Fibroblast of gingiva (primary cell): ENCODE data around the gene RPS8.
"Not testable (repeated sequence)": the region's sequence is repeated elsewhere in the genome, so short reads cannot be mapped to it uniquely, and the experiment has no call there.

Source experiments
- DNase-seq: peaks from one replicate; pipeline ENCODE4 v3.0.0-alpha.2; 2011; ENCODE audit warnings: low read depth

RPS8 gene

DNA sequence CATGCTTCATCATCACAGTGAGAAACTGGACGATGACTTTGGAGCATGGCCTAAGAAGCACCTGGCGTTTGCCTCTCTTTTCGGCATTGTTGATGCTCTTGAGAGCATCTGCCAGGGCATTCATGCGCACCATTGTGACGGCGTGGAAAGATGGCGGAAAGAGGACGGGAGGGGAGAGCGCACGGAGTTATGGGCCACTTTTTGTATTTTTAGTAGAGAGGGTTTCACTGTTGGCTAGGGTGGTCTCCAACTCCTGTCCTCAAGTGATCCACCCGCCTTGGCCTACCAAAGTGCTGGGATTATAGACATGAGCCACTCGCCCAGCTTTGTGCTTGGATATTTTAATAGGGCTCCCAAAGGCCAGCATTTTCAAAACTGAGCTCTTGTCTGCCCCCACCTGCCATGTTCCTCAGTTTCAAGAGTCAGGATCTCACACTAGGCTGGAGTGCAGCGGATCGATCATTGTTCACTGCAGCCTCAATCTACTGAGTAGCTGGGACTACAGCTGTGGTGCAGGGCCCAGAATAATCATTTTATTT lies 5.3 kb downstream of the RPS8 start:
- no peak for DNase-seq

DNA sequence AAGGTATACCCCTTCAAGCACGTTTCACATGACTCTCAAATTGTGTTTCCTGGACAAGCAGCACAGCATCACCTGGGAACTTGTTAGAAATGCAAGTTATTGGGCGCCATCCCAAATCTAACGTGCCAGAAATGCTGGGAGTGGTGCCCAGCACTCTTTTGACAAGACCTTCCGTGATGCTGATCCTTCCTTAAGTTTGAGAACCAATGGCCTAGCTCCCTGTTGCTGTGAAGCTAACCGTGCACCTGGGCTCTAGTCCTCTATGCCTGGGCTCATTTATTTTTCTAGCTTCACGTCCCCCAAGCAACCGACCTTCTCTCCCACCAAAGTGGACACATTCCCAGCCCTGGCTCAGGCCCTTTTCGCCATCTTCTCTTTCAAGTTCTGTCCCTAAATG lies 8.4 kb downstream of the RPS8 start:
- no peak for DNase-seq

DNA sequence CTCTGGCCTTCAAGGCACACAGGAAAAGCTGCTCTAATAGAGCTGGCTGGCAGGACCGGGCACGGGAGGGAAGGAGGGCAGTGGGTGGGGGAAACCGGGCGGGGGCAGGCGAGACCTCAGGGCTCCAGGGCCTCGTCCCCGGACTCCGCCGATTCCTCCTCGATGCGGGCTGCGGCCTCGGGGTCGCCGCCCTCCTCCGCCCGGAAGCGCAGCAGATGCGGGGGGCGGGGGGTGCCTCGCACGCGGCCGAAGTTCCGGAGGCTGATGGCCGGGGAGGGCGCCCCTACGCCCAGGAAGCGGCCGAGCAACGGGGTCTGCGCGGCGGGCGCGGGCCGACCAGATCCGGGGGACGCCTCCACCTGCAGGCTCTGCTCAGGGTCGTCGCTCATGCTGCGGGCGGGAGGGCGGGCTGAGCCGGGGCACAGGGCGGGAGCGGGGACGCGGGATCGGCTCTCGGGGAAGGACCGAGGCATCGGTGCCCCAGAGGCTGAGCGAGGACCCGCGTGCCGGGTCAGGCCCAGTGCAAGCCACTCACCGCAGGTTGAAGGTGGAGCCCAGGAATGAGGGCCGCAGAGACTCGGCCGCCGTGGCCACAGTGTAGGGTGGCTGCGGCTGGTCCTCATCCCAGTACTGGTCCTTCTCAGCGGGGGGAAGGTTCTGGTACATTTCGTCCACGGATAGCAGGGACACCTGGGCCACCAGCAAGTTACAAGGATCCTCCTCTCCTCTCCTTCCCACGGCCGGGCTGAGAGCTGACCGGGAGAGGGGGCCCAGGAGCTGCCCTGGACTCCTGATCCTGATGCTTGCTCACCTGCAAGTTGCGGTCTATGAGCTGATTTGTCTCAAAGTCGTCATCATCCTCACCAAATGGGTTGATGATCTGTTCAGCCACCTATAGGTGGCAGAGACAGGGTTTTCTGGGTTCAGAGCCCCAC lies 9.0 kb downstream of the RPS8 start:
- DNase-seq: no peak

DNA sequence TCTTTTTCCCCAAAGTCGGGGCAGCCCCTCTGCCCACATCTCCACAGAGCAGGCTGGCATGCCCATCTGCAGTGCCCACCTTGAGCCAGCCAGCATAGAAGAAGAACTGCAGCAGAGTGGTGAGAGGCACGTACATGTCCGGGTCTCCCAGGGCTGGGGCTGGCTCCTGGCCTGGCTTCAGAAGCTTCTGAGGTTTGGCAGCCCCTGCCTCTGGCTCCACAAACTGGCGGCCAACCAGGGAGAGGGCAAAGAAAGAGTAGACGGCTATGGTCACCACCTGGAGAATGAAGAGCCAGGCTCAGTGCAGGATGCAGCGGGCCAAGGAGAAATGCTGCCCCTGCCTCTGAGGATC lies 9.7 kb downstream of the RPS8 start:
- DNase-seq: no peak

DNA sequence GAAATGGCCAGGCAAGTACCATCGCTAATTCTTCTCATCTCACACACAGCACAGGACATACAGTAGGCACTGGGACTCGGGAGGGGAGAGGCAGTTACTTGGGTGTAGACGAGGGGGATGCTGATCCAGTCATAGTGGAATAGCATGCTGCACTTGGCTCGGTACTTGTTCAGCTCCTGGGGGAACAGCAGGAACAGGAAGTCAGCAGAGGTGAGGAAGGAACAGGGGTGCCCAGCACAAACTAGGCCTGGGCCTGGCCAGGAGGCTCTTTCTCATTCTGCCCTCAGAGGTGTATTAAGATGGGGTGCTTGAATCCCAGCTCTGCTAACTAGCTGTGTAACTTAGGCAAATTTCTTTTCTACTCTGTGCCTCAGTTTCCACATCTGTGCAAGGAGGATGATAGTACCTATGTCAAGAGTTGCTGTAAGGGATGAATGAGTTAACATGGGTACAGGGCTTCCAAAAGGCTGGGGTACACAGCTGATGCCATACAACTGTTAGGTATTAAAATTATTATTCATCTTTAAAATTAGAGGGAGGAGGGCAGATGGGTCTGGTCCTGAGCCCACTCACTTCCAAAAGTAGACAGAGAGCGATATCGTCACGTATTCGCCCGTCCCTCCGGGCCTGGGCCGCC lies 10.3 kb downstream of the RPS8 start:
- DNase-seq: no peak

DNA sequence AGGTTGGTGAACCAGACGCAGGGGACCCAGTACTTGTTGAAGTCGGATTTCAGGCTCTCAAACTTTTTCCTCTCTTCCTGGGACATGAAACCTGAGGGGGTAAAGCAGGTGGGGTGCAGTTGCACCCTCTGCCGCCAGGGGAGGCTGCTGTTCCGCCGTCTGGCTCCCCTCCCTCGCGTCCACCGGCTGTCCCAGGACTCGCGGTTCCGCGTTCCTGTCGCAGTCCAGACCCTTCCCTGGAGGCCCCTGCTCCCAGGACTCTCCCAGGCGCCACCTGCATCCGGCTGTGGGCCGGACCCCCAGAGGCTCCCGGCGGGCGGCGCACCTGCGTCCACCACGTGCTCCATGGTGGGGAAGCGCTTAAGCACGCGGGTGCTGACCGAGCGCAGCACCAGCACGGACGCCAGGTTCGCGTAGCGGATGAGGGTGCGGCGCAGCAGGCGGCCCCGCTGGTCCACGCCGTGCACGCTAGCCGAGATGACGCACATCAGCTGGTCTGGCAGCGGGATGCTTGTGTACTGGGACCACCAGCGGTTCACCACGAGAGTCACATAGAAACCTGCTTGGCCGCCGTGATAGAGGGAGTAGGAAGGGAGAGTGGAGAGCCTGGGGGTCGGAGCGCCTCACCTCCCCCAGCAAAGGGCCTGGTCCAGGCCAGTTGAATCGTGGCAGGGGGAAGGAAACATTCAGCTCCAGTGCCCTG lies 10.9 kb downstream of the RPS8 start:
- DNase-seq: no peak

DNA sequence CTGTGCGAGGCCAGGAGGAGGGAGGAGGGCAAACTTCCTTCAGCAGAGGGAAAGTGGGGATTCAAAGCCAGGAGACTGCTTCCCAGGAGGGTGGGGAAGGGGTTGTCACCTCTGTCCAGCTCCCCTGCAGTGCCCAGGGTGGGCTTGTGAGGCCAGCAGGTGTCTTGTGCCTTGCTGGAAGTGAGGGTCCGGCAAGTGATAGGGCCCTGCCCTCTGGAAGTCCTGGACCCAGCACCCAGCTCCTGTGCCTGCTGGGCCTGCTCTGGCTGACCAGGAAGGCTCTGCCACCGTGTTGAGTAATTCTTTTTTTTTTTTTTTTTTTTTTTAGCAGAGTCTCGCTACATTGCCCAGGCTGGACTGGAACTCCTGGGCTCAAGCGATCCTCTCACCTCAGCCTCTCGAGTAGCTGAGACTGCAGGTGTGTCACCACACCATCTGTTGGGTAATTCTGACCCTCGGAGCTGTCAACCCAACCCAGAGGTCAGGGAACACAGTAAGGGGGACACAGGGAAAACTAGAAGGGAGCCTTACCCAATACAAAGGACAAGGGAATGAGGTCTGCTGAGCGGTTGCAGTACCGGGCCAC lies 11.6 kb downstream of the RPS8 start:
- DNase-seq: no peak

DNA sequence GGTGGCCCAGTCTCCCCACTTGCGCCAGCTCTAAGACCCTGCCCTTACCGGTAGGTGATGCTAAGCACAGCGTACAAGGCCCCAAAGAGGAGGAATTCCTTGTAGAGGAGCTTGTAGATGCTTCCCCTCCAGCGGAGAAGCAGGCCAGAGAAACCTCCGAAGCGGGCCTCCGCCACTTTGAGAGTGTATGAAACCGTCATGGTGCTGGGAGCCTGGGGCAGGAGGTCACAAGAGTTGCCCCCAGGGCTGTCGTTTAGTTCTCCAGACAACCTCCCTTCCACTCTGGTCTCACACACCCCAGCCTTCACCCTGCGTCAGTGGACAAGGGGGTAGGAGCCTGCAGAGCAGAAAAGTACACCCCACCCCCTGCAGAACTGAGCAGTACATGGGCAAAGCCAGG lies 12.2 kb downstream of the RPS8 start:
- no peak for DNase-seq

DNA sequence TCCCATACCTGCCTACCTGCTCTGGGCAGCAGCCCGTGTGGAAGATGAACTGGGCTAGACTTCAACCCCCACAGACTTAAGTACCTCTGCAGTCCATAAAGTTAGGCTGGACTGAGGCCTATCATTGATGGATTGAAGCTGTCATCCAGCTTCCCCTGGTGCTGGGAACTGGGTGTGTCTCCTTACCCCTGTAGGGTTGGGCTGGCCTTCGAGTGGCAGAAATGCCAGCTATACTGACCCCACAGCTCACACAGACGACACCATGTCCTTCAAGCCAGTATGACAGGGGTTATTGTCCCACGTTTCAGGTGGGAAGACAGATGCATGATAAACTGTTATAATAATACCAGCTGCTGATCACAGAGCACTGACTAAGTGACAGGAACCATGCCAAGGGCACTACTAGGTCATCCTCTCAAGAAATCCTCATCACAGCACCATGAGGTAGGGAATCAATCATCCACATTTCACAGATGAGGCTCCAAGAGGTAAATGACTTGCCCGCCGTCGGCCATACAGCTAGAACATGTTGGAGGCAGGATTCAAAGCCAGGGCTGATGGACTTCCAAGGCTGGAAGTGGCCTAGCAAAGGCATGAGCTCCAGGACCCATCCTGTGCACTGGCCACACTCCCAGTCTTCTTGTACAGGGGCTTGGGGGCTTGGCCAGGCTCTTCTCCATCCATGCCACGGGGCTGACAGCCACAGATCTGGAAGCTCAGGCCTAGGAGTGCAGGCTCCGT lies 12.9 kb downstream of the RPS8 start, which contains the start of gene BEST4:
Gene BEST4 (minus strand): TSS at position 51 of the 741 bp plus-strand sequence. CDS start 465 bp downstream, outside the sequence.
- DNase-seq: no peak

DNA sequence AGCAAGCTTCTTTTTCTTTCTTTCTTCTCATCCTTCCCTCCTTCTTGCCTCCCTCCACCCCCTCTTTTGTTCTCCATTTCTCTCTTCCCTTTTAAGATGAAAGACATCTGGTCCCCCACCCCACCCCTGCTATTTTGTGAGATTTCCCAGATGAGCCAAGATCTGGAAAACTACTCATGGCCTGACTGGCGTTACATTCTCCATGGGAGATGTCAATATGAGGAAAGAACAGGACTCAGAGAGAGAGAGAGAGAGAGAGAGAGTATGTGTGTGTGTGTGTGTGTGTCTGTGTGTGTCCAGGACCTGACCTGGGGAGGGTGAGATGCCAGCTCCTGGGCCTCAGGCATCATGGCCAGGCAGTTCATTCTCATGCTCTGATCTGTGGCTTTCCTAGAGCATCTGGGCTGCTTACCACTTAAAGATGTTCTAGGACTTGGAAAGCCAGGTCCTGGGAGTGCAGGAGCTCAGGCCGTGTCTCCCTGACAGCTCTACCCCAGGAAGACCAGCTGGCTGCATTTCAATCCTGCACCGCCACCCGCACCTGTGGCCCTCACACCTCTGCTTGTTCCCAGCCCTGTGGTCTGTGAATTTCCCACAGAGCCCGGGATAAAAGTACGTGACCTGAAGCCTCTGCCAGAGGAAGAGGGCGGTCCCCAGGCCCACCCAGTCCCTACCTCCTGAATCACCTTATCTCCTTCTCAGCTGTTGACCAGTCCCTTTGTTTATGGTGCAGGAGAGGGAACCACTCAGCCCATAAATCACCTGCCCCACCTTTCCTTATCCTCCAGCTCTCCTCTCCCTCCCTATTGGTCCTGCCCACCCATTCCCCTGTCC lies 15.8 kb downstream of the RPS8 start:
- DNase-seq: no peak

DNA sequence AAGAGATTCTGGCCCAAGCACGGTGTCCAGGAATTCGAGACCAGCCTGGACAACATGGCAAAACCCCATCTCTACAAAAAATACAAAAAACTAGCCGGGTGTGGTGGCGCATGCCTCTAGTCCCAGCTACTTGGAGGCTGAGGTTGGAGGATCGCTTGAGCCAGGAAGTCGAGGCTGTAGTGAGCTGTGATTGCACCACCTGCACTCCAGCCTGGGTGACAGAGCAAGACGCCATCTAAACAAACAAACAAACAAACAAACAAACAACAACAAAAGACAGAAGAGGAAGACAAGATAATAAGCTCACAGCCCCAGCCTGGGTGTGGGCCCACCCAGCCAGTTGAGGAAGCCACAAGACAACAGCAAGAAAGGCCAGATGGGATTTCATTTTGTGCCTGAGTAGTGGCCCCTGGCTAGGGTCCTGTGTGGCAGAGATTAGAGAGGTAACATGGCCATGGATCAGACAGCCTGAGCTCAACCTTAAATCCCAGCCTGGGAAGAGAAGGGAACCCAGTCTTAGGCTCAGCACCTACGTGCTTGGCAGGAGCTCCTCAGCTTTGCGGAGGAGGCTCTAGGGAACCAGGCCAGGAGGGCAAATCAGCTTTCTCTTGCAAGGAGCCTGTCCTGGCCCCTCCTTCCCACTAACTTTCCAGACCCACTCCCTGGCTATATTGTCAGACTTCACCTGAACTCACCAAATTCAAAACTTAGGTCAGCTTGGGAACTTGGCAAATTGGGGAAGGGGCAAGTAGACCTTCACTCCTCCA lies 17.6 kb downstream of the RPS8 start:
- no peak for DNase-seq

DNA sequence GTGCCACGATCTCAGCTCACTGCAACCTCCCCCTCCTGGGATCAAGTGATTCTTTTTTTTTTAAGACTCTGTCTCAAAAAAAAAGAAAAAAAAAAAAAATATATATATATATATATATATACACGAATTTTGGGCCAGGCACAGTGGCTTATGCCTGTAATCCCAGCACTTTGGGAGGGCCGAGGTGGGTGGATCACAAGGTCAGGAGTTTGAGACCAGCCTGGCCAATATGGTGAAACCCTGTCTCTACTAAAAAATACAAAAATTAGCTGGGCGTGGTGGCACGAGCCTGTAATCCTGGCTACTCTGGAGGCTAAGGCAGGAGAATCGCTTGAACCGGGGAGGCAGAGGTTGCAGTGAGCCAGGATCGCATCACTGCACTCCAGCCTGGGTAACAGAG lies 22.5 kb downstream of the RPS8 start:
- DNase-seq: not testable (repeated sequence)

DNA sequence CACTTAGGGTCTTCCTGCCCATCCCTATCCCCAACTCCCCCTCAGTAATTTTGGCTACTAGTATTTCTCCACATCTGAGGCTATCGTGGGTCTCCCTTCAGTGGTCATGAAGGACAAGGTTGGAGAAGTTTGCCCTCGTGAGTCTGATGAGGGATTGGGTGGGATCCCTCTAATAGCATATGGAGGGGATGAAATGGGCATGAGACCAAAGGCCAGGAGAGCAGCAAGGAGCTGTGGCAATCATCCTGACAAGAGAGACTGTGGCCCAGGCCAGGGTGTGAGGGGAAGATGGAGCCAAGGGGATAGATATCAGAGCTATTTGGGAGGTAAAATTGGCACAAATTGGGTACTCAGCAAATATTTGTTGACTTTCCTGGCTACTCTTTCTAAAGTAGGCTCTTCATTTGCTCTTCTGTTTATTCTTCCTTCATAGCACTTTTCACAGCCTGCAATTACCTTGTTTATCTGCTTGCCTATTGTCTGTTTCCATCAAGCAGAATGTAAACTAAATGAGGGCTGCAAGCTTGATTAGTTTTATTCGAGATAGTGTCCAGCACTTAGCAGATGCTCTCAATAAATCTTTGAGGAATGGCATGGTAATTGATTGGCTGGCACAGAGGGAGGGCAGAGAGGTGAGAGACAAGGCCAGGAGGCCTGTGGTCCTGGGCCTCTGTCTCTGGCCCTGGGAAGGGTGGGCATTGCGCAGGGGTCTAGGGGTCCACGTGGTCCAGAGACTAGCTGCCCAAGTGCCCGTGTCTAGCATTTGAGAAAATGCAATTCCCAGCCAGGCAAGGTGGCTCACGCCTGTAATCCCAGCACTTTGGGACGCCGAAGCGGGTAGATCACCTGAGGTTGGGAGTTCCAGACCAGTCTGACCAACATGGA lies 23.4 kb downstream of the RPS8 start:
- no peak for DNase-seq

DNA sequence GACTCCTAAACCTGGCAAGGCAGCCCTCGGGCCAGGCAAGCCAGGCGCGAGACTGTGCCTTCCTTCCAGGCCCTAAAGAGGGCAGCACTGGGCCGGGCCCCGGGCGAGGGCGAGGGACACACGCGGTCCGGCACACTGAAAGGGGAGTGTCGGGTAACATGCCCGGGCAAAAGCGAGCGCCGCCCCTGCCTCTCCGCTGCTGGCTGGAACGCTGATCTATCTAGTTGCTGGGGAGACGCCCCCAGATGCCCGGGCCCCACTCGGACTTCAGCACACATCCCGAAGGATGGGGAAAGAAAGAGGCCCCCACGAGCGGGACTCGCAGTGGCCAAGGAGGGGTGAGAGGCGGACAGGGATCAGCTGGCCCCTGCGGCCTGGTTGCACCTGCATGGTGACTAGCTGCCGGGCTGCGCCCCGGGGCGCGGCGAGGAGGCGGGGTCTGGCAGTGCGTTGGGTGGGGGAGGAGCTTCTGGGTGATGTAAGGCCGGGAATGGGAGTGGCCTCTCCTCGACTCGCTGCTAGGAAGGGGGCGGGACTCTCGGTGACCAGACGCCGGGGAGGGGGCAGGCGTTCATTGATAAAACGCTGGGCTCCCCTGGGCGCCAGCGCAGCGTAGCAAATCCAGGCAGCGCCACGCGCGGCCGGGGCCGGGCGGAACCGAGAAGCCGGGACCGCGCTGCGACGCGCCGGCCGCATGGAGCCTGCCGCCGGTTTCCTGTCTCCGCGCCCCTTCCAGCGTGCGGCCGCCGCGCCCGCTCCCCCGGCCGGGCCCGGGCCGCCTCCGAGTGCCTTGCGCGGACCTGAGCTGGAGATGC lies 24.6 kb downstream of the RPS8 start, which contains the start of gene PLK3:
Gene PLK3 (plus strand): TSS at position 608 of the 815 bp plus-strand sequence. CDS start 87 bp downstream, at position 695.
- DNase-seq: peak; percentile 97

DNA sequence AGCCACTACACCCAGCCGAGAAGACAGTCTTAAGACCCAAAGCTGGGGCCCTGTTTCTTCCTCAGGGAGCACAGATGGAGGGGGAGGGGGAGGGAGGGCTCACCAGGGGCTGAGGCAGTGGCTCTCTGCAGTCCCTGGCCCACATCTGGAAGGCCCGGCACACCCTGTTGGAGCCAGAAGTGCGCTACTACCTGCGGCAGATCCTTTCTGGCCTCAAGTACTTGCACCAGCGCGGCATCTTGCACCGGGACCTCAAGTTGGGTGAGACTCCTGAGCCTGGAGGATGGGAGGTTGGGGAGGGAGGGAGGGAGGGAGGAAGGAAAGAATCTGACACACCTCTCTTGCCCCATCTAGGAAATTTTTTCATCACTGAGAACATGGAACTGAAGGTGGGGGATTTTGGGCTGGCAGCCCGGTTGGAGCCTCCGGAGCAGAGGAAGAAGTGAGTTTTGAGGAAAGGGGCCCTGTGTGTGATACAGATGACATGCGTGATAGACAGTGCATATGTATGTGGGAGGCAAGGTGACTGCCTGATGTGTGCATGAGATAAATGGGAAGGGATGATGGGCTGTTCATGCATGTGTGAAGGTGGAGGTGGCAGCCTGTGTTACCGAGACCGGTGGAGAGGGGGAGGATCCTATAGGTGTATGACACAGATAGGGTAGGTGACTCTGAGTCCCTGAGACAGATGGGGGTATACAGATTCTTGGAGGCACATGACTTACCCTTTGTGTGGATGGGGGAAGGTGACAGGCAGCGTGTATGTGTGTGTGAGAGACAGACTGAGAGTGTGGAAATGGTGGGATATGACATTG lies 26.4 kb downstream of the RPS8 start:
- DNase-seq: no peak

DNA sequence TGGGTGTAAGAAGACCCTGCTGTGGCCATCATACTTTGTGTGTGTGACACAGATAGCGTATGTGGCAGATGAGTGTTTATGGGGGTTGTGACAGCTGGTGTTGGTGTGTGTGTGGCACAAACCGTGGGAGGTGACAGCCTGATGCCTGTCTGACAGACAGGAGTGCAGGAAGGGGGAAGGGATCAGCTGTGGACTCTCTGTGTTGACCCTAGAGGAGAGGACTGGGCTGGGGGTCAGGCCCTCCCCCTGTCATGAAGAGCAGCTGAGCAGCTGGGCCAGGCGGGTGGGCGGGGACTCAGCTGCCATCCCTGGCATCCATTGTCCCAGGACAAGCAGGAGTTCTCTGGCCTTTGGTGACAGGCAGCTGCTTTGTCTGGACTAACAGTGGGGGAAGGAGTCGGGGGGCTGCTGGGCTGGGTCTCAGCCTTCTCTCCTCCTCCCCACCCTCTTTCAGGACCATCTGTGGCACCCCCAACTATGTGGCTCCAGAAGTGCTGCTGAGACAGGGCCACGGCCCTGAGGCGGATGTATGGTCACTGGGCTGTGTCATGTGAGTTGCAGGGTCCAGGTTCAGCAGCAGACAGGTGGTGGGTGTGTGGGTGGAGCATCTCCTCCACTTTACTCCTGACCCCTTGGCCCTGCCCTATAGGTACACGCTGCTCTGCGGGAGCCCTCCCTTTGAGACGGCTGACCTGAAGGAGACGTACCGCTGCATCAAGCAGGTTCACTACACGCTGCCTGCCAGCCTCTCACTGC lies 27.1 kb downstream of the RPS8 start:
- DNase-seq: no peak
